DND-41 (cell line): ENCODE data around the gene RPS29.

ENCODE experiments used
- CTCF ChIP-seq: IDR thresholded peaks from 2 replicates; pipeline ENCODE4 v1.5.1; 2012; ENCODE audit warnings: borderline replicate concordance, low read length, moderate library complexity, mild to moderate bottlenecking; ENCODE audit not compliant: poor library complexity, severe bottlenecking; ENCODE audit errors: extremely low read depth
- EZH2 ChIP-seq: IDR thresholded peaks from 3 replicates; pipeline ENCODE4 v1.6.1; 2012; ENCODE audit warnings: borderline replicate concordance, low read depth, mild to moderate bottlenecking, moderate library complexity, low read length, inconsistent platforms; ENCODE audit not compliant: severe bottlenecking

- TF ChIP-seq CTCF (no peak), EZH2 (no peak)
These were observed 47.3 kb downstream of the RPS29 start for GRCh38 chr14:49538852-49539251.
